NCI-H2107 (cell line): ENCODE results near the gene ARMC7.
"Not testable (repeated sequence)": the region's sequence is repeated elsewhere in the genome, so short reads cannot be mapped to it uniquely, and the experiment has no call there.

Experiments
- DNase-seq: peaks from one replicate; lab custom pipeline; 2025; lab: John Stamatoyannopoulos, UW

ARMC7 gene

GRCh38 chr17:75154195-75155106, 44.7 kb downstream of the ARMC7 start, which contains the start of gene JPT1:
JPT1 (minus strand) TSS chr17:75154512; CDS start chr17:75154397, 115 bp downstream.
- peak; percentile 98 for DNase-seq

- no peak for DNase-seq
Measured at GRCh38 chr17:75155191-75155601, 45.4 kb downstream of the ARMC7 start.

DNA sequence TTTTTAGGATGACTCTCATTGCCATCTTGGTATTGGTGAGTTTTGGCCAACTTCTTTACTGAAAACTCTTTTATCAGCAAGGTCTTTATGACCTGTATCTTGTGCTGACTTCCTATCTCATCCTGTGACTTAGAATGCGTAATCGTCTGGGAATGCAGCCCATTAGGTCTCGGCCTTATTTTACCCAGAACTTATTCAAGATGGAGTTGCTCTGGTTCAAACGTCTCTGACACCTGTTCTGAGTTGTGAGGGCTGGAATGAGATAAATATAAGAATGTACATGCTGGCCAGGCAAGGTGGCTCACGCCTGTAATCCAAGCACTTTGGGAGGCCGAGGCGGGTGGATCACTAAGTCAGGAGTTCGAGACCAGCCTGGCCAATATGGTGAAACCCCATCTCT, 48.7 kb downstream of the ARMC7 start:
- not testable (repeated sequence) for DNase-seq

- DNase-seq = no peak
Measured at GRCh38 chr17:75159196-75160031, 49.6 kb downstream of the ARMC7 start.

DNA sequence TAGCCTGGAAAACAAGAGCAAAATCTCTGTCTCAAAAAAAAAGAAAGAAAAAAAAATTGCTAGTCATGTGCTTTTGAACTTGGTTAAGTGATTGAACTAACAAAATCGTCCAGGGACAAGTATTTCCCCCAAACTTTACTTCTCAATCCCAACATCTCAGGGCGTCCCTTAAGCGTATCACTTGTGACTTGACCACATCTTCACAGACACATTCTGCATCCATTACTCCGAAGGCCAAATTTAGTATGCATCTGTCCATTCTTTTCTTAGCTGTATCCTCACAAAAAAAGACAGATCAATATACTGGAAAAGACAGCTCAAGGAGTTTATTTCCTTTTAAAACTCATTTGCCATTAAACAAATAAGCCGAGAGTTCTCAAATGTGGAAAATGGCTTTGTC, 50.4 kb downstream of the ARMC7 start:
- no peak for DNase-seq

GRCh38 chr17:75163074-75163473, 53.3 kb downstream of the ARMC7 start:
- no peak for DNase-seq

DNA sequence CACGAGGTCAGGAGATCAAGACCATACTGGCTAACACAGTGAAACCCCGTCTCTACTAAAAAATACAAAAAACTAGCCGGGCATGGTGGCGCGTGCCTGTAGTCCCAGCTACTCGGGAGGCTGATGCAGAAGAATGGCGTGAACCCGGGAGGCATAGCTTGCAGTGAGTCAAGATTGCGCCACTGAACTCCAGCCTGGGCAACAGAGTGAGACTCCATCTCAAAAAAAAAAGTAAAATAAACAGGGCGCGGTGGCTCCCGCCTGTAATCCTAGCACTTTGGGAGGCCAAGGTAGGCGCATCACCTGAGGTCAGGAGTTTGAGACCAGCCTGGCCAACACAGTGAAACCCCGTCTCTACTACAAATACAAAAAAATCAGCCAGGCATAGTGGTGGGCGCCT, 54.8 kb downstream of the ARMC7 start:
- DNase-seq = not testable (repeated sequence)

- DNase-seq = no peak
Measured at GRCh38 chr17:75168998-75169397, 59.2 kb downstream of the ARMC7 start.

DNA sequence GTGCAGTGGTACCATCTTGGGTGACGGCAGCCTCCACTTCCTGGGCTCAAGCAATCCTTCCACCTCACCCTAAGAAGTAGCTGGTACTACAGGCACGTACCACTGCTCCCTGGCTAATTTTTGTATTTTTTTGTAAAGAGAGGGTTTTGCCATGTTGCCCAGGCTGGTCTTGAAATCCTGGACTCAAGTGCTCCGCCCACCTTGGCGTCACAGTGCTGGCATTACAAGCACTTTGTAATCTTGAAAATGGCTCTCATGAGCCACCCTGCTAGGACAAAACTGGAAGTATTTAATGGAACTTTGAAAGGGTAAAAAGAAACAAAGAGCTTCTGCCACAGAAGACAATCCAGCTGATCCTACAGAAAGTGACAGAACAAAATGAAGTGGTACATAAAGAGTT, 63.8 kb downstream of the ARMC7 start:
- DNase-seq = no peak

GRCh38 chr17:75174996-75175395, 65.2 kb downstream of the ARMC7 start:
- DNase-seq = no peak

- no peak for DNase-seq
Measured at GRCh38 chr17:75176625-75177024, 66.9 kb downstream of the ARMC7 start.

- no peak for DNase-seq
Measured at GRCh38 chr17:75178453-75178852, 68.7 kb downstream of the ARMC7 start.
